Stimulated activated memory B cell treated with anti-CD40 and anti-IgM and Interleukin-4, amounts not matched to agents 10 μg/mL and 1 μg/mL and 100 μg/mL, for 72 hours (primary cell): ENCODE measurements around the gene PCNT.

Source experiments
- ATAC-seq: fragments of 150-1000 bp; cut with Tn5 transposase; 2 replicates; pipeline ENCODE4 v1.10.0; 2021
- H3K27ac Mint-ChIP-seq: one replicate; pipeline ENCODE4 v1.8.0; 2022; ENCODE audit warnings: mild to moderate bottlenecking, mixed read lengths
- H3K27me3 Mint-ChIP-seq: one replicate; pipeline ENCODE4 v1.8.0; 2022; ENCODE audit warnings: mixed read lengths
- H3K36me3 Mint-ChIP-seq: one replicate; pipeline ENCODE4 v1.8.0; 2022; ENCODE audit warnings: mixed read lengths
- H3K4me1 Mint-ChIP-seq: one replicate; pipeline ENCODE4 v1.8.0; 2022; ENCODE audit warnings: mixed read lengths
- H3K4me3 Mint-ChIP-seq: one replicate; pipeline ENCODE4 v1.8.0; 2022; ENCODE audit warnings: mild to moderate bottlenecking, moderate library complexity, mixed read lengths
- H3K9me3 Mint-ChIP-seq: one replicate; pipeline ENCODE4 v1.8.0; 2022; ENCODE audit warnings: mixed read lengths

The PCNT gene

GRCh38 chr21:46346296-46347202 is 22.6 kb downstream of the PCNT start:
- H3K4me1 Mint-ChIP-seq = no peaks in the 10 kb centered on the region
- H3K9me3 Mint-ChIP-seq = no peaks in the 10 kb centered on the region
- peaks cover 75% of the 10 kb centered on the region for H3K36me3 Mint-ChIP-seq
- H3K4me3 Mint-ChIP-seq = no peak overlapping the region
- ATAC-seq = no peak
- no peaks in the 10 kb centered on the region for H3K27me3 Mint-ChIP-seq
- no peak overlapping the region for H3K27ac Mint-ChIP-seq

- H3K36me3 Mint-ChIP-seq = peaks cover 75% of the 10 kb centered on the region
- no peaks in the 10 kb centered on the region for H3K4me1 Mint-ChIP-seq
- ATAC-seq = no peak
- H3K9me3 Mint-ChIP-seq = no peaks in the 10 kb centered on the region
- H3K27me3 Mint-ChIP-seq = no peaks in the 10 kb centered on the region
- no peak overlapping the region for H3K4me3 Mint-ChIP-seq
- H3K27ac Mint-ChIP-seq = no peak overlapping the region
Measured at GRCh38 chr21:46347203-46347550, 23.2 kb downstream of the PCNT start.

GRCh38 chr21:46347791-46348381 is 23.9 kb downstream of the PCNT start:
- no peak for ATAC-seq
- Mint-ChIP-seq H3K36me3 (peaks cover 70% of the 10 kb centered on the region), H3K4me3 (no peak overlapping the region)

GRCh38 chr21:46349134-46349760 is 25.3 kb downstream of the PCNT start:
- H3K4me3 Mint-ChIP-seq = no peak overlapping the region
- H3K4me1 Mint-ChIP-seq = no peaks in the 10 kb centered on the region
- no peaks in the 10 kb centered on the region for H3K9me3 Mint-ChIP-seq
- no peak overlapping the region for H3K27ac Mint-ChIP-seq
- no peaks in the 10 kb centered on the region for H3K27me3 Mint-ChIP-seq
- H3K36me3 Mint-ChIP-seq = peaks cover 73% of the 10 kb centered on the region
- no peak for ATAC-seq

More at GRCh38 chr21:46347791-46348381, 23.9 kb downstream of the PCNT start:
- no peaks in the 10 kb centered on the region for H3K27me3 Mint-ChIP-seq
- no peaks in the 10 kb centered on the region for H3K4me1 Mint-ChIP-seq
- no peaks in the 10 kb centered on the region for H3K9me3 Mint-ChIP-seq
- no peak overlapping the region for H3K27ac Mint-ChIP-seq

- Mint-ChIP-seq H3K36me3 (peaks cover 79% of the 10 kb centered on the region), H3K27me3 (no peaks in the 10 kb centered on the region), H3K4me3 (no peak overlapping the region), H3K27ac (no peak overlapping the region), H3K4me1 (peaks cover 3% of the 10 kb centered on the region), H3K9me3 (no peaks in the 10 kb centered on the region)
- no peak for ATAC-seq
Measured at GRCh38 chr21:46350571-46350970, 26.6 kb downstream of the PCNT start.

GRCh38 chr21:46350981-46351380 is 27.0 kb downstream of the PCNT start:
- peaks cover 78% of the 10 kb centered on the region for H3K36me3 Mint-ChIP-seq
- H3K27ac Mint-ChIP-seq = no peak overlapping the region
- no peak for ATAC-seq
- no peaks in the 10 kb centered on the region for H3K27me3 Mint-ChIP-seq
- no peak overlapping the region for H3K4me3 Mint-ChIP-seq
- H3K4me1 Mint-ChIP-seq = peaks cover 7% of the 10 kb centered on the region
- no peaks in the 10 kb centered on the region for H3K9me3 Mint-ChIP-seq

GRCh38 chr21:46351476-46352163 is 27.7 kb downstream of the PCNT start:
- no peaks in the 10 kb centered on the region for H3K27me3 Mint-ChIP-seq
- H3K36me3 Mint-ChIP-seq = peaks cover 78% of the 10 kb centered on the region
- no peak for ATAC-seq
- peaks cover 12% of the 10 kb centered on the region for H3K4me1 Mint-ChIP-seq
- no peak overlapping the region for H3K4me3 Mint-ChIP-seq
- H3K9me3 Mint-ChIP-seq = no peaks in the 10 kb centered on the region
- H3K27ac Mint-ChIP-seq = no peak overlapping the region

GRCh38 chr21:46352164-46352515 is 28.2 kb downstream of the PCNT start:
- no peak for ATAC-seq
- Mint-ChIP-seq H3K4me1 (peaks cover 17% of the 10 kb centered on the region), H3K27me3 (no peaks in the 10 kb centered on the region), H3K9me3 (no peaks in the 10 kb centered on the region), H3K4me3 (no peak overlapping the region), H3K27ac (no peak overlapping the region), H3K36me3 (peaks cover 78% of the 10 kb centered on the region)

GRCh38 chr21:46352913-46353312 is 29.0 kb downstream of the PCNT start:
- no peak overlapping the region for H3K4me3 Mint-ChIP-seq
- peaks cover 77% of the 10 kb centered on the region for H3K36me3 Mint-ChIP-seq
- no peak overlapping the region for H3K27ac Mint-ChIP-seq
- peaks cover 25% of the 10 kb centered on the region for H3K4me1 Mint-ChIP-seq
- H3K9me3 Mint-ChIP-seq = no peaks in the 10 kb centered on the region
- no peaks in the 10 kb centered on the region for H3K27me3 Mint-ChIP-seq
- no peak for ATAC-seq

- Mint-ChIP-seq H3K4me3 (no peak overlapping the region), H3K36me3 (peaks cover 78% of the 10 kb centered on the region), H3K4me1 (peaks cover 30% of the 10 kb centered on the region), H3K27me3 (no peaks in the 10 kb centered on the region), H3K27ac (no peak overlapping the region), H3K9me3 (no peaks in the 10 kb centered on the region)
- no peak for ATAC-seq
Measured at GRCh38 chr21:46354046-46354445, 30.1 kb downstream of the PCNT start.

GRCh38 chr21:46354518-46354917 is 30.6 kb downstream of the PCNT start:
- H3K4me1 Mint-ChIP-seq = peaks cover 30% of the 10 kb centered on the region
- H3K4me3 Mint-ChIP-seq = no peak overlapping the region
- no peaks in the 10 kb centered on the region for H3K27me3 Mint-ChIP-seq
- no peak for ATAC-seq
- no peaks in the 10 kb centered on the region for H3K9me3 Mint-ChIP-seq
- peaks cover 78% of the 10 kb centered on the region for H3K36me3 Mint-ChIP-seq
- H3K27ac Mint-ChIP-seq = peak overlapping the region; percentile 89

- H3K27ac Mint-ChIP-seq = peak overlapping the region; percentile 89
Measured at GRCh38 chr21:46355161-46356004, 31.4 kb downstream of the PCNT start.

GRCh38 chr21:46356005-46356338 is 32.0 kb downstream of the PCNT start:
- Mint-ChIP-seq H3K4me3 (no peak overlapping the region), H3K4me1 (peaks cover 30% of the 10 kb centered on the region), H3K27ac (peak overlapping the region; percentile 89), H3K36me3 (peaks cover 74% of the 10 kb centered on the region), H3K27me3 (no peaks in the 10 kb centered on the region), H3K9me3 (no peaks in the 10 kb centered on the region)
- no peak for ATAC-seq

More at GRCh38 chr21:46355161-46356004, 31.4 kb downstream of the PCNT start:
- Mint-ChIP-seq H3K4me3 (no peak overlapping the region), H3K27me3 (no peaks in the 10 kb centered on the region), H3K36me3 (peaks cover 75% of the 10 kb centered on the region), H3K4me1 (peaks cover 30% of the 10 kb centered on the region), H3K9me3 (no peaks in the 10 kb centered on the region)
- ATAC-seq = peak; percentile 53

GRCh38 chr21:46356494-46357334 is 32.8 kb downstream of the PCNT start:
- Mint-ChIP-seq H3K27ac (peak overlapping the region; percentile 89), H3K4me3 (peak overlapping the region; percentile 66)
- ATAC-seq = peak; percentile 57

More at GRCh38 chr21:46356494-46357334, 32.8 kb downstream of the PCNT start:
- H3K4me1 Mint-ChIP-seq = peaks cover 30% of the 10 kb centered on the region
- H3K9me3 Mint-ChIP-seq = no peaks in the 10 kb centered on the region
- peaks cover 75% of the 10 kb centered on the region for H3K36me3 Mint-ChIP-seq
- H3K27me3 Mint-ChIP-seq = no peaks in the 10 kb centered on the region
